HG03442 (cell line): ENCODE data around the gene HHAT.
"Not testable (repeated sequence)": the region's sequence is repeated elsewhere in the genome, so short reads cannot be mapped to it uniquely, and the experiment has no call there.

Experiments used
- ATAC-seq: cut with Tn5 transposase; IDR thresholded peaks from one replicate; pipeline ENCODE4 v1.9.1; 2021; ENCODE audit warnings: mild to moderate bottlenecking, moderate library complexity; ENCODE audit not compliant: unreplicated experiment

Gene HHAT

DNA sequence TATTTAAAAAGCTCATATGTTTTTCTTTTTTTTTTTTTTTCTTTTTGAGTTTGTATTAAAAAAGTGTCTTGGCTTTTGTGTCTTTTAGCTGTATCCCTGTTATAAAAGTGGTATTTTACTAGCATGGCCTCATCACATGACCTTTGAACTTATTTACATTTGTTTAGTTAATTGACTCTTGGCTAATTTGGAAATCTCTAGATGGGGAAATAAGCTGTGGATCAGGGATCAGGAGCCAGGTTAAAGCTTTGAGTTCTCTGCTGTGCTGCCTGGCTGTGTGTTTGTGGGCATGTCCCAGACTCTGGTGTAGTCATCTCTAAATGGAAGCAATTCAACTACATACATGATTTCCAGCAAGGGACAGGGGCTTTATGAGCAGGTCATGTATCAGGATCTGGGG lies 56.5 kb downstream of the HHAT start:
- ATAC-seq, result no peak

DNA sequence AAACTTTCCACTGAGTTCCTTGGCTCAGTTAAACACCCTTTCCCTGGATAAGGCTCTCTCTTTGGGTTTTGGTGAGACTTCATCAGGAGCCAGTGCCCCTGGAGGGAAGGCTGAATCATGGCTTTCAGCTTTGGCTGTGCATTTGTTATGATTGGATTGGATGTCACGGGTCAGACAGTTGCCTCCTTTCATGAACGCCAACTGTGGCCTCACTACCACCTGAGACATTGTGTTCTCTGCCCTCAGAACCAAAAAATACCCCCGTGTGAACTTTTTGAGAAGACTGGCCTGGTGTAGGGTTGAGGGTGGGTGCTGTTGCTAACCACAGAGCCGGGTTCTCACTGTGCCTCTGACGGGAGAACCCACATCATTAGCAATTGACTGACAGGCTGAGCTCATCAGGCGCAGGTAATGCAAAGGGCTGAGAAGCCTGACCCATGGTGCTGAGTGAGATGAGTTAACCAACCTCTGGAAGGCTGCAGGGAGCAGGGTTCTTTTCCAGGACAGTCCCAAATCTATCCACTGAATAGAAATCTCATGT lies 65.6 kb downstream of the HHAT start:
- peak; percentile 82 for ATAC-seq

DNA sequence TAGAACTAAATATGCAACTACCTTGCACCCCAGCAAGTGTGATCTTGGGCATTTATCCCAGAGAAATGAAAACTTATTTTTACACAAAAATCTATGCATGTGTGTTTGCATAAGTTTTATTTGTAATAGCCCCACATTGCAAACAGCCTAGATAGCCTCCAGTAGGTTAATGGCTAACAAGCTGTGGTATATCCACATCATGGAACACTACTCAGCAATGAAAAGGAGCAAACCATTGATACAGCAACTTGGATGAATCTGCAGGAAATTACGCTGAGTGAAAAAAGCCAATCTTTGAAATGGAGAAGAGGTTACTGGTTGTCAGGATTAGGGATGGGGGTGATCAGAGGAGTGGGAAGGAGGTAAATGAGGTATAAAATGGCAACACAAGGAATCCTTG lies 67.8 kb downstream of the HHAT start:
- ATAC-seq, result no peak

DNA sequence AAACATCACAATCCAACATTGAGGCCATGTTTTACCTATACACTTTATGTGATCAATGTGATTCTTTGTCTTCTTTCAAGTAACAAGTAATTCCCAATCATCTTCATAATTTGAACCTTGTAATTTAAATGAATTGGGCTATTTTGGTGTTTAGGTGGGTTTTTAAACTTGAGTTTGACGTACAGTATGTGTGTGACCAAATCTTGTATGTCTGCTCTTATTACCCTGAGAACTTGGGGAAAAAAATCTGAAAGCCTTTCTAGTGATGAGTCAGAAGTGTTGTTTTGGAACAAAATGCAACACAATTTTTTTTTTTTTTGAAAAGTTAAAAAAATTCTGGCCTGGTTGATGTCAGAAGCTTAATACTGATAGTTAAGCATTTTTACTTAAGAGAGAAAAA lies 68.5 kb downstream of the HHAT start:
- no peak for ATAC-seq

DNA sequence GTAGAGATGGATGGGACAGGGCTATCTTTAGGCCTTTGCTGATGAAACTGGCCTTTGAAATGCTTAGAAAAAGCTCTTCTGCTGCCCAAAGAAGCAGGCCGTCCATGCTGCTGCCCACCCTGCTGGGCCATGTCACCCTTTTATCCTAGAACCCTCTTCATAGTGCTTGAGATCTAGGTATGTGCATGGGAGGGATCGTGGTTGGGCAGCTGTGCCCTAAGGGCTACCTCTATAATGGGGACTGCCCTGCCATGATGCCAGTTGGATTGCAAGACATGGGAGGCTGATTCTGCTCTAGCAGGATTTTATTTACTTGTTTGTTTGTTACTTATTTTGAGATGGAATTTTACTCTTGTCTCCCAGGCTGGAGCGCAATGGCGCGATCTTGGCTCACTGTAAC lies 69.0 kb downstream of the HHAT start:
- ATAC-seq, result no peak

DNA sequence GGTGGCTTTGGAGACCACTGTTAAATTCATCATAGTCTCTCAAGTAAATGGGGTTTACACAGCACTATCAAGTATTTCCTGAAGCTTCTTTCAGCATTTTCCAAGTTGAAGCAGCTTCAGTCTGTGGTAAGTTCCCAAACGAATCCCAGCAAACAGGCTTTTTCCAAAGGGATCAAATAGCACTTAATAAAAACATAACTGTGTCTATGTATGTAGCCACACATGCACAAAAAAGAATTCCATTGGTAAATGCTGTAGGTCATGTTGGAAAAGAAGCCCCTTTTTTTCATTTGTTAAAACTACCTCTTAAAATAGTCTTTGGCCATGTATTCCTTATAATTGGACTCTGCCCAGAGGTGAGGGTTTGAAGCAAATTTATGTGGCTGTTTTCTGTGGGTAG lies 69.8 kb downstream of the HHAT start:
- no peak for ATAC-seq

DNA sequence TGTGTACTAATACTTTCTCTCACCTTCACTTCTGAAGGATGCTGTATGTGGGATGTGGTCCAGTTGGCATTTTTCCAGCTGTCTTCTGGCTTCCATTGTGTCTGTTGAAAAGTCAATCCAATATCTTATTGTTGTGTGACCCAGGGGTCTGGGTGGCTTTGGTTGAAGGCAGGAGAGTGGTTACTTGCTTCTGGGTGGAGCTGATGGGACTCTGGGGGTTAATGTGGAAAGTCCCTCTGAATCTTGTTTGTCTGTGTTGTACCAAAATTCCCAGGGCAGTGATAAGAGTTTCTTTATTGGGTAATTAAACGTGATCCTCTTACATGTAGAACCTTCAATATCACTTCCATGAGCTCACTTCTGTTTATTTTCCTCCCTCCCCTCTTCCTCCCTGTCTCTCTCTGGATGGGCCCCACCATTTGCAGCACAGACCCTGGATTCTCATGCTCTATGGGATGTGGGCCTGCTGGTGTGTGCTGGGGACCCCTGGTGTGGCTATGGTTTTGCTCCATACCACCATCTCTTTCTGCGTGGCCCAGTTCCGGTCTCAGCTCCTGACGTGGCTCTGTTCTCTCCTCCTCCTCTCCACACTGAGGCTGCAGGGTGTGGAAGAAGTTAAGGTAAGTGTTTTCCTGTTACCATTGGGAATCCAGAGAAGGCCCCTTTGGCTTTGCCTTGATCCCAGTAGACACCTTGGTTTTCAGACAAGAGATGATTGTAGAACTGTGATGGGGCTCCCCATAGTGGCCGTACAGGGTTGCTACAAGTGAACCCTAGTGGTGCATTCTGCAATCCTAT lies 71.5 kb downstream of the HHAT start:
- ATAC-seq, result peak; percentile 82

DNA sequence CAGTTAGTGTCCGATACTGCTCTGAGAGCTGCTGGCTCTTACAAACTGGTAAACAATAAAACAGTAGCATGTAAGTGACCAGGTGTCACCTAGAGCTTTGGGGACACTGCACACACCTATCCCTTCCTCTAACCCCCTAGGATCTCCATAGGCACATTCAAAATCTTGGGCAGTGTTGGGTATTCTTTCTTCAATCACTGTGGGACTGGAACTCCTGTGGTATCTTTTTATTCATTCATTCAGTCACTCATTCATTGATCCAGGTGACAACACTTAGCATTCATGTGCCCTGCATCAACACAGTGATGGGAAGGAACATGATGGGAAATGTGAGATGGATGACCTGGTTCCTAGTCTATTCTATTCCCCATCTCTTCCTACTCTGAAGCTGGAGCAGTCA lies 73.9 kb downstream of the HHAT start:
- ATAC-seq, result no peak

DNA sequence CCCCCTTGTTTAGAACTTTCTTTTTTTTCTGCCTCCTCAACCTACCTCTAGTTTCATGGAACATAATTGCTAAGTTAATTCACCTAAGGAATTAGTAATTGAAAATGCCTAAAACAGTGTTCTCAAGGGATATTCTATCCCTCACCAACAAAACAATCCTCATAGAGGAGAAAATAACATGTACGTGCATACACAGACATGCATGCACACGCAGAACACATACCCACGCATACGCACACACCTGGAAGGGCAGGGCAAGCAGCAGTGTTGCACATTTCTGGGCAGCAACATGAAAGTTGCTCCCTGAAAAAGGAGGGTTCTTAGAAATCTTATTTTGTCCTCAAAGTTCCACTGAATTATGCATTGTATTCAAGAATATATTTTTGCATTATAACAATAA lies 76.6 kb downstream of the HHAT start:
- ATAC-seq, result no peak

DNA sequence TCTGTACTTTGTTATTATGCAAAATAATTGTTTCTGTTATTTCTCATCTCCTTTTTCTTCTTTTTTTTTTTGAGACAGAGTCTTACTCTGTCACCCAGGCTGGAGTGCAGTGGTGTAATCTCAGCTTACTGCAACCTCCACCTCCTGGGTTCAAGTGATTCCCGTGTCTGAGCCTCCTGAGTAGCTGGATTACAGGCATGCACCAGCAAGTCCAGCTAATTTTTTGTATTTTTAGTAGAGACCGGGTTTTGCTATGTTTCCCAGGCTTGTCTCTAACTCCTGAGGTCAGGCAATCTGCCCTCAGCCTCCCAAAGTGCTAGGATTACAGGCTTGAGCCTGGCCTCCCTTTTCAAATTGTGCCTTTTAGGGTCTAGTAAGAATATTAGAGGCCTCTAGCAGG lies 77.6 kb downstream of the HHAT start:
- not testable (repeated sequence) for ATAC-seq

DNA sequence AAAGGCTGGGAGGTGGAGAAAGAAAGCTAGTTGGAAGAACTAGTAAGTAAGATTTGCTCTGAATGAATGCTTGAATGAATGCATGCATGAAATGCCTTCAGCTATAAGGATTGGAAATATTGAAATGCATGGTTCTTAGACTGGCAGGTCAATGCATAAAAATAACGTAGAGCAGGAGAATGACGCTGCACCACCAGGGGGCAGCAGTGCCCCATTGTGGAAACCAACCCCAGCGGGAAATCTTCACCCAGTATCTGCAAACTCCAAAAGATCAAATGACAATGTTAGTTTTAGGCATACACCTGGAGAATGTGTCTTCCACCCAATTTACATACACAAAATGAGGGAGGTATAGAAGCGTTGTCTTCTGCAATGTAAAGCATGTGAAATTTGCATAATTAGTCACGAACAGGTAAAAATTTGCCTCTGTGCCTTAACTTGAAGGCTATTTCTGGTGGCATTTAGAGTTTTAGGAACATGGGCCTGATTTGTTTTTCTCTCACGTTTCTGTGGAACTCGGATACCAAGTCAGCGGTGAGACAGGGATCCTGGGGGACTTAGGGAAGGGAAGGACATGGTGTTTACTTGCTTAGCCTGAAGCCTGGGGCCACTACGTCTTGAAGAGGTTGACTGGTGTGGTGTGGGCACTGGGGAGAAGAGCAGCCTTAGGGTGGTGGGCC lies 78.6 kb downstream of the HHAT start:
- ATAC-seq, result peak; percentile 81

DNA sequence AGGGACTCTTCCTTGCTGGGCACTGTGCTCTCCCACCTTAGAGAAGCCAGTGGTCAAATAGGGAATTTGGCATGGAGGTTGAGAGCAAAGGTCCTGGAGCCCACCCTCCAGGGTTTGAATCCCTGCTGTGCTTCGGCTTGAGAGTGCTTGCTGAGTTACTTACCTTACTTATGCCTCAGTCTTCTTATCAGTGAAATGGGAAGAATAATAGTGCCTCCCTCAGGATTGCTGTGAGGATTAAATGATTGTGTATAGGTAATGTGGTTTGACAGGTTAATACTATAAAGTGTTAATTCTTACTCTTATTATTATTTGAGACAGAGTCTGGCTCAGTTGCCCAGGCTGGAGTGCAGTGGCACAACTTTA lies 79.2 kb downstream of the HHAT start:
- no peak for ATAC-seq

DNA sequence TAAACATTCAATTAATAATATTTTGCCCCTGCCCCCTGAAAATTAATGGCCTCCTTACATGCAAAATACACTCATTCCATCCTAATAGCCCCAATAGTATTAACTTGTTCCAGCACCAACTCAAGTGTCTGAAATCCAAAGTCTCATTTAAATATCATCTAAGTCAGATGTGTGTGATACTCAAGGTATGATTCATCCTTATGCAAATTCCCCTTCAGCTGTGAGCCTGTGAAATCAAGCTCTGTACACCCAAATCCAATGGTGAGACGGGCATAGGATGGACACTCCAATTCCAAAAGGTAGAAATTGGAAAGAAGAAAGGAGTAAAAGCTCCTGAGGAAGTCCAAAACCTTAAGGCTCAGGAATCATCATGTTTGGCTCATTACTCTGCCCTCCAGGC lies 83.5 kb downstream of the HHAT start:
- ATAC-seq, result no peak

DNA sequence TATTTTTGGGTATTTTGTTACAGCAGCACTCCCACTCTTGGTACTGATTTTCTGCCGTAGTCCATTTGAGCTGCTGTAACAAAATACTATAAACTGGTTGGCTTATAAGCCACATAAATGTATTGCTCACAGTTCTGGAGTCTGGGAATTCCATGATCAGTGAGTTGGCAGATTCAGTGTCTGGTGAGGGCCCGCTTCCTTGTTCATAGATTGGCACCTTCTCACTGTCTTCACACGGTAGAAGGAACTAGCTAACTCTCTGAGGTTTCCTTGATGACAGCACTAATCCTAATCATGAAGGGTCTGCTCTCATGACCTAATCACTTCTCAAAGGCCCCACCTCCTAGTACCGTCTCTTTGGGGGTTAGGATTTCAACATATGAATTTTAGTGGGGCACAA lies 85.2 kb downstream of the HHAT start:
- ATAC-seq, result no peak

DNA sequence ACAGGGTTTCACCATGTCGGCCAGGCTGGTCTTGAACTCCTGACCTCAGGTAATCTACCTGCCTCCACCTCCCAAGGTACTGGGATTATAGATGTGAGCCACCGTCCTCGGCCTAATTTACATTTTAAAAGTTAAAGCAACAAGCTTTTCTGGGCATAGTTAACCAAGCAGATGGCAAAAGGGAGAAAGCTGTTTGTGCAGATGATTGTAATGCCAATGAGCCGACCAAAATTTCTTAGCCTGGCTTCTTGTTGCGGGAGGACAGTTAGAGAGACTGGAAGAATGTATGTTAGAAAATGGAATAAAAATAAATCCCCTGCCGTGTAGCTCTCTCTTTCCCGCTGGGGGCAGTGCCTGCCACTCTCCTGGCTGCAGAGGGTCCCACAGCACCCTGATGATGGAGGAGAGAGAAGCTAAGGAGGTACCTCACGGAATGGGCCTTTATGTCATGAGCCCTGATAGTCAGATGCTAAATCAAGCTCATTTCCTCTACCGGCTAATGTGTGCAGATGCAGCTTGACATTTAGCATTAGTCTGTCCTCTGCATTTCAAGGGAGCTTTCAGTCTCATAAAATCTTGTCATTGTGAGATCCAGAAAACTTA lies 87.2 kb downstream of the HHAT start:
- ATAC-seq, result no peak

DNA sequence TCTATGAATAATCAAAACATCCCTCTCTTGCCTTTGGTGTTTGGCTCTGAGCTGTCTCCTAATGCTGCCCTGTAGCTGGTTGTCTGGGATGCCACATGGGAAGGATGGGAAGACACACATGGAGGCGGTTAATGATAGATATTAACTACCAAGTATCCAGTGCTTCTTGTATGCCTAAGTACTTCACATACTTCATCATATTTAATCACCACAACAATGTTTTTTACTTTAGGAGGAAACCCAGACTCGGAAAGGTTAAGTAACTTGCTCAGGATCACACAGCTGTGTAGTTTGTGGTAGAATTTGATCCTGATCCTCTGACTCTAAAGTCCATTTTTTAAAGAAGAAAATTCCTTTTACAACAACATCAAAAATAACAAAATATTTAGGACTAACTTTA lies 88.0 kb downstream of the HHAT start:
- ATAC-seq, result no peak

DNA sequence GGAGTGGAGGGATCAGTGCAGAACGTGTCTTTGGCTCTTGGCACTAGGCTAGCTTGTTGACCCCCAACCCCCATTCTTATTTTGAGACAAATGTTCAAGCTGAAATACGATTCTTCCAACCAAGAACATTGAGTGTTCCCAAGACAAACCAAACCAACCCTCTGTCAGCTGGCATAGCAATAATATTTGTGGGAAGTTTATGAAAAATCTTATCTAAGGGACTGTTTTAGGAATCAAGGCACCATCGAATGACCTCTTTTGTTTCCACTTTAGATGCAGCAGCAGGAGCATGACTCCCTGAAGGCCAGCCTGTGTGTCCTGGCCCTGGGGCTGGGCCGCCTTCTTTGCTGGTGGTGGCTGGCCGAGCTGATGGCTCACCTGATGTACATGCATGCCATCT lies 89.2 kb downstream of the HHAT start:
- no peak for ATAC-seq

DNA sequence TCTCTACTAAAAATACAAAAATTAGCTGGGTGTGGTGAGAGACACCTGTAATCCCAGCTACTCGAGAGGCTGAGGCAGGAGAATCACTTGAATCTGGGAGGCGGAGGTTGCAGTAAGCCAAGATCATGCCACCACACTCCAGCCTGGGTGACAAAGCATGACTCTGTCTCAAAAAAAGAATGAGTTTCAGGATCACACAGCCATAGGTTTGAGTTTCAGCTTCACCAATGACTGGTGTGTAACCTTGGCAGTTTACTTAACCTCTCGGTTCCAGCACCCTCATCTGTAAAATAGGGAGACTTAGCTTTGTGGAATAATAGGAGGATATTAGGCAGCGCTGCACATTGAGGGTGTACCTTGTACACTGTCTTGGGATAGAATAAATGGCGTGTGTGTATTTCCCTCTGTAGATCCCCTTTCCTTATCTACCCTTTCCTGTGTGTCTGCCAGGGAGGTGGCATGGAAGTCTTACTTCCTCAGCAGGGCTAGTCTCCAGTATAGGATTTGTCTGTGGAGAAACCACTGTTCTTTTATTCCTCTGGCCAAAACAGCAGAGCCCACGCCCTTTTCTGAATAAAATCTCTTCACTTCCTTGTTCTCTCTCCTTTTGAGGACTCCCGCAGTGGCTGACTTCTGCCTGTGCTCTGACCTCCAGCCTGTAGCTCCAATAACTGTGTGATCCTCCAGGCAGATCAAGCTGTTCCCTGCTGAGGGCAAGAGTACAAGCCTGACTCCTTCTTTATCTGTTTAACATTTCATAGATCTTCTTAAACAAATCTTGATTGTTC lies 90.4 kb downstream of the HHAT start:
- ATAC-seq, result no peak

DNA sequence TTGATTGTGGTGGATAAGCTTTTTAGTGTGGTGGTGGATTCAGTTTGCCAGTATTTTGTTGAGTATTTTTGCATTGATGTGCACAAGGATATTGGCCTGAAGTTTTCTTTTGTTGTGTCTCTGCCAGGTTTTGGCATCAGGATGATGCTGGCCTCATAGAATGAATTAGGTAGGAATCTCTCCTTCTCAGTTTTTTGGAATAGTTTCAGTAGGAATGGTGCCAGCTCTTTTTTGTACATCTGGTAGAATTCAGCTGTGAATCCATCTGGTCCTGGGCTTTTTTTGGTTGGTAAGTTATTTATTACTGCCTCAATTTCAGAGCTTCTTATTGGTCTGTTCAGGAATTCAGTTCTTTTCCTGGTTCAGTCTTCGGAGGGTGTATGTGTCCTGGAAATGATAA lies 98.0 kb downstream of the HHAT start:
- ATAC-seq, result not testable (repeated sequence)

DNA sequence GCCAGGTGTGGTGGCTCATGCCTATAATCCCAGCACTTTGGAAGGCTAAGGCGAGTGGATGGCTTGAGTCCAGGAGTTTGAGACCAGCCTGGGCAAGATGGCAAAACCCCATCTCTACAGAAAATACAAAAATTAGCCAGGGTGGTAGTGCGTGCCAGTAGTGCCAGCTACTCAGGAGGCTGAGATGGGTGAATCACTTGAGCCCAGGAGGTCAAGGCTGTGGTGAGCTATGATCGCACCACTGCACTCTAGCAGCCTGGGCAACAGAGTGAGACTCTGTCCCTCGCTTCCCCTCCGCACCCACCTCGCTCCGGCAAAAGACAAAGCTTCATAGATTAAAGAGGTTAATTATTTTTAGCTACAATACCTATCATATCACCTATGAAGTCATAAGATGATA lies 100.0 kb downstream of the HHAT start:
- ATAC-seq, result no peak

DNA sequence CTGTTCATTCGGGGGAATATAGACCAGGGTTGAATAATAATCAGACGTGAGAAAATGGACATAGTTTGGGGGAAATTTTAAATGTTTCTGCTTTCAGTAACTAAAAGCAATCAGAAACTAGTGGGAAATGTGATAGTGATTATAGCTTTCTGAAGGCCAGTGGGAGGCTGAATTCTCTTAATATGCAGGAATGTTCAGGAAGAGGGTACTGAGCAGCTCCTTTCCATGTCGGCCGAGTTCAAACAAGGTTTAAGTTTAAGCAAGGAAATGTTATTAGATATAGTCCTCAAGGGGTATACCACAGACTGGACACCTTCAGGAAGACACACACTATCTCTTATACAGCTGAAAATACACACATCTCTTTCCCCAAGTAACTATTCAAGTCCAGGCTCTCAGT lies 105.5 kb downstream of the HHAT start:
- ATAC-seq, result no peak
